Central memory CD4-positive, alpha-beta T cell (primary cell): Measurements from ENCODE around the gene TTC36.
"Not testable (repeated sequence)": the region's sequence is repeated elsewhere in the genome, so short reads cannot be mapped to it uniquely, and the experiment has no call there.

Experiments
- DNase-seq: peaks from one replicate; pipeline ENCODE4 v3.0.0; 2022

TTC36 gene

GRCh38 chr11:118532852-118533768 lies 5.8 kb downstream of the TTC36 start:
- DNase-seq = no peak

GRCh38 chr11:118533769-118534729 lies 6.8 kb downstream of the TTC36 start:
- no peak for DNase-seq

GRCh38 chr11:118535261-118535660 lies 8.0 kb downstream of the TTC36 start:
- no peak for DNase-seq

- DNase-seq = no peak
Observed at GRCh38 chr11:118536726-118537125, 9.5 kb downstream of the TTC36 start.

GRCh38 chr11:118537409-118537980 lies 10.2 kb downstream of the TTC36 start:
- no peak for DNase-seq

GRCh38 chr11:118544010-118544646 lies 16.9 kb downstream of the TTC36 start:
- DNase-seq = no peak

- no peak for DNase-seq
Observed at GRCh38 chr11:118544647-118545010, 17.4 kb downstream of the TTC36 start.

GRCh38 chr11:118545533-118545932 lies 18.3 kb downstream of the TTC36 start:
- no peak for DNase-seq

GRCh38 chr11:118547132-118547531 lies 19.9 kb downstream of the TTC36 start:
- DNase-seq = no peak

GRCh38 chr11:118552341-118552740 lies 25.1 kb downstream of the TTC36 start:
- DNase-seq = no peak

- DNase-seq = no peak
Observed at GRCh38 chr11:118560806-118561205, 33.5 kb downstream of the TTC36 start.

GRCh38 chr11:118565051-118565450 lies 37.8 kb downstream of the TTC36 start:
- no peak for DNase-seq

GRCh38 chr11:118569670-118570069 lies 42.4 kb downstream of the TTC36 start:
- DNase-seq = no peak

GRCh38 chr11:118570787-118571186 lies 43.5 kb downstream of the TTC36 start:
- no peak for DNase-seq

- not testable (repeated sequence) for DNase-seq
Observed at GRCh38 chr11:118571701-118572060, 44.4 kb downstream of the TTC36 start.

GRCh38 chr11:118572061-118572980 lies 45.0 kb downstream of the TTC36 start, which contains the start of gene ARCN1:
ARCN1 (plus strand) TSS chr11:118572409; CDS start chr11:118572548, 139 bp downstream.
- DNase-seq = peak; percentile 77

GRCh38 chr11:118572981-118573550 lies 45.8 kb downstream of the TTC36 start:
- peak; percentile 56 for DNase-seq

- DNase-seq = no peak
Observed at GRCh38 chr11:118574636-118575035, 47.4 kb downstream of the TTC36 start.

GRCh38 chr11:118577995-118578394 lies 50.7 kb downstream of the TTC36 start:
- DNase-seq = not testable (repeated sequence)
